ENCODE measurements around the gene TMOD3. TPM values are rescaled to one million over a fixed set of nuclear protein-coding genes. Genes with fewer than 3 reads are reported as not detected.

TMOD3 gene
- total and polyA plus RNA-seq, 2 of the 8 experiments (the other 6 are each of a cell fraction or from before 2014, with no cell fraction given) = 3.9 to 29.0 TPM

GRCh38 chr15:51798281-51798680 is 31.2 kb upstream of the TMOD3 start (continued):
- TF ChIP-seq BCL11A (IDR thresholded peaks at IDR 0.05; ENCODE audit: low read depth in 2 of 2, low read length in 2 of 2) (no peak), BRCA1 (IDR thresholded peaks at IDR 0.05; ENCODE audit: low read depth, low read length) (no peak), SP4 (IDR thresholded peaks at IDR 0.05; ENCODE audit: low read length) (no peak), YY1 (IDR thresholded peaks at IDR 0.05; ENCODE audit: low read depth, low read length) (no peak)
